GM21737 (cell line): Measurements from ENCODE around the gene TNP2.

Experiments used
- ATAC-seq: cut with Tn5 transposase; IDR thresholded peaks from one replicate; pipeline ENCODE4 v1.9.1; 2021; ENCODE audit warnings: mild to moderate bottlenecking, moderate library complexity; ENCODE audit not compliant: unreplicated experiment

Gene TNP2

GRCh38 chr16:11268921-11269375 is at the start of gene TNP2:
Gene TNP2 (minus strand): TSS chr16:11269325. CDS start chr16:11269262, 63 bp downstream.
- ATAC-seq, result no peak

GRCh38 chr16:11318817-11319216 is 49.7 kb upstream of the TNP2 start:
- ATAC-seq, result no peak

GRCh38 chr16:11316331-11317015 is 47.3 kb upstream of the TNP2 start:
- no peak for ATAC-seq

GRCh38 chr16:11315510-11315909 is 46.4 kb upstream of the TNP2 start:
- no peak for ATAC-seq

- no peak for ATAC-seq
Observed at GRCh38 chr16:11314309-11314894, 45.3 kb upstream of the TNP2 start.

- ATAC-seq, result no peak
Observed at GRCh38 chr16:11313493-11314308, 44.6 kb upstream of the TNP2 start.

GRCh38 chr16:11312718-11313492 is 43.8 kb upstream of the TNP2 start:
- no peak for ATAC-seq

- ATAC-seq, result peak; percentile 41
Observed at GRCh38 chr16:11310997-11311561, 42.0 kb upstream of the TNP2 start.

GRCh38 chr16:11310634-11310977 is 41.5 kb upstream of the TNP2 start:
- no peak for ATAC-seq

GRCh38 chr16:11309895-11310633 is 40.9 kb upstream of the TNP2 start:
- ATAC-seq, result peak; percentile 44

- ATAC-seq, result no peak
Observed at GRCh38 chr16:11308493-11309283, 39.6 kb upstream of the TNP2 start.

GRCh38 chr16:11307639-11308492 is 38.7 kb upstream of the TNP2 start:
- no peak for ATAC-seq

GRCh38 chr16:11306997-11307638 is 38.0 kb upstream of the TNP2 start:
- no peak for ATAC-seq

GRCh38 chr16:11306381-11306780 is 37.3 kb upstream of the TNP2 start:
- ATAC-seq, result no peak

- ATAC-seq, result no peak
Observed at GRCh38 chr16:11303405-11304138, 34.4 kb upstream of the TNP2 start.

- ATAC-seq, result no peak
Observed at GRCh38 chr16:11302977-11303376, 33.9 kb upstream of the TNP2 start.
